SK-N-MC (cell line): ENCODE data around the gene KIAA1755.
"Not testable (repeated sequence)": the region's sequence is repeated elsewhere in the genome, so short reads cannot be mapped to it uniquely, and the experiment has no call there.

Source experiments
- EZH2 ChIP-seq: fragments of 200-600 bp; sonication (generic); IDR thresholded peaks from one replicate; pipeline ENCODE4 v1.6.1; 2017; ENCODE audit warnings: antibody characterized with exemption
- FOXP2 ChIP-seq: optimal IDR thresholded peaks from 2 replicates; pipeline ENCODE3; 2011; ENCODE audit warnings: mild to moderate bottlenecking, moderate library complexity; ENCODE audit not compliant: insufficient read depth; ENCODE audit errors: extremely low read length, control extremely low read depth
- POLR2AphosphoS5 ChIP-seq: IDR thresholded peaks from 2 replicates; pipeline ENCODE4 v1.6.1; 2012; ENCODE audit warnings: mild to moderate bottlenecking, low read depth, low read length, borderline replicate concordance

GRCh38 chr20:38254621-38255020, 5.9 kb downstream of the KIAA1755 start:
- TF ChIP-seq POLR2AphosphoS5, EZH2, FOXP2: not testable (repeated sequence)
